Measurements from ENCODE around the gene KATNA1. TPM values are rescaled to one million over a fixed set of nuclear protein-coding genes. Genes with fewer than 3 reads are reported as not detected.

KATNA1 gene
- total RNA-seq (10 to 100 TPM in 4 of 5 donors, 1 to 10 TPM in 1; 8.1 to 29.8 (median 26.8) TPM), polyA plus RNA-seq (10 to 100 TPM in 2 of 3 donors, 1 to 10 TPM in 1; 9.2 to 20.2 (median 10.4) TPM)
- long read RNA-seq, donor 1, transcript KATNA1-202 (10 exons, 1,684 nt) = major isoform, 7 of 7 reads
- long read RNA-seq, donor 1, partial matches to known transcripts = 0 of 7 reads
- long read RNA-seq, donor 1, other reads (novel, unspliced or antisense) = 0 of 7 reads
- long read RNA-seq, donor 2, partial matches to known transcripts = 0 of 7 reads
- long read RNA-seq, donor 2, other reads (novel, unspliced or antisense) = 0 of 7 reads
- long read RNA-seq, donor 3, partial matches to known transcripts = 9 of 12 reads
- long read RNA-seq, donor 3, other reads (novel, unspliced or antisense) = 0 of 12 reads
- long read RNA-seq, donor 4 = 0 reads
- long read RNA-seq, donor 5, partial matches to known transcripts = 0 of 4 reads
- long read RNA-seq, donor 5, other reads (novel, unspliced or antisense) = 0 of 4 reads
- long read RNA-seq, donor 6, transcript KATNA1-203 (11 exons, 1,984 nt) = major isoform, 7 of 14 reads
- long read RNA-seq, donor 6, transcript KATNA1-202 (10 exons, 1,684 nt) = major isoform, 7 of 14 reads
- long read RNA-seq, donor 6, partial matches to known transcripts = 0 of 14 reads
- long read RNA-seq, donor 6, other reads (novel, unspliced or antisense) = 0 of 14 reads
- long read RNA-seq, donor 7, partial matches to known transcripts = 0 of 2 reads
- long read RNA-seq, donor 7, other reads (novel, unspliced or antisense) = 0 of 2 reads
- long read RNA-seq, donor 8, partial matches to known transcripts = 0 of 4 reads
- long read RNA-seq, donor 8, other reads (novel, unspliced or antisense) = 0 of 4 reads
- long read RNA-seq, donor 9, transcript KATNA1-203 (11 exons, 1,984 nt) = major isoform, 5 of 10 reads
- long read RNA-seq, donor 9, partial matches to known transcripts = 5 of 10 reads
- long read RNA-seq, donor 9, other reads (novel, unspliced or antisense) = 0 of 10 reads
- long read RNA-seq, donor 10, partial matches to known transcripts = 0 of 3 reads
- long read RNA-seq, donor 10, other reads (novel, unspliced or antisense) = 0 of 3 reads

DNA sequence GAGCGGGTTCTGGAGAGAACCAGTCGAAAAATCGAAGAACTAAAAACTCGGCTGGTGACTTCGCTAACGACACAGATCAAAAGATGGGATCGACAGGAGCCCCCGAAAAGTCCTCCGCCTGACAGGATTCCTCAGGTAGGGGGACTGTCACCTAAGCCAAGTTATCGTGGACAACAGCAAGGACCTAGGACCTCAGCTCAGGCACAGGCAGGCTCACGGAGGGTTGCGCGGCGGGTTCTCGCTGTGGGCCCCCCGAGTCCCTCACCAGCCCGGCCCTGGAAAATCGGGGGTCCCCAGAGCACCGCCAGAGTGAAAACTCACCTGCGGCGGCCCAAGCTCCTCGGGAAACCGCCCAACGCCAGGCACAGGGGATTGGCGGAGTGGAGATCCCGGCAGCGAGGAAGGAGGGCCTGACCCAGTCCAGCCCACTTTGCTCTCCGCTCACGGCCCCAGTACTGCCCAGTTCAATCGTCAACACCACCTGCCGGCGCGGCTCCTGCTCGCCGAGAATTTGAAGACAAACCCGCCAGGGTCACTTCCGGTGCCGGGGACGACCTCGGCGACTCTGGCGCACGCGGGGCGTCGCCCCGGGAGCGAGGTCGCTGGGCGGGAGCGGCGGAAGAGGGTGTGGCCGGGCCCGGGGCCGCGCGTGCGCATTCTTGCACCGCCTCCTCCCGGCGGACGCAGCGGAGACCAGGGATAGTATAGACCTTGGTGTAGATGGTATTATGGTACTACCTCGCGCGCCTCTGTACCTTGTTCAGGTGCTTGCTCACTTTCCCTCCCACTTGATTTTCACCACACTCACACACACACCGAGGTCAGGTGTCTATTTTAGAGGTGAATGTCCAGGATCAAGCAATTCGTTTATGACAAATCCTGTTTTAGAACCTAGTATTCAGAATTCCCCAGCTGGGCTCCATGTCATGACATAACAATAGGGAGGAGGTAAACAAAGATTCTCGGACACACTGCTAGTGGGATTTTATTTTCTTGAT lies at the start of gene KATNA1:
TSS of gene KATNA1 (minus strand) at position 567 of the 998 bp plus-strand sequence. CDS start 10,167 bp downstream, outside the sequence.
- H3K27me3 ChIP-seq = no peaks in the 10 kb centered on the region
- H3K9me3 ChIP-seq = no peaks in the 10 kb centered on the region
- TF ChIP-seq EP300 (IDR thresholded peaks at IDR 0.05) = no peak
- peak in 1 of 4 donors; percentile 49 for TF ChIP-seq POLR2A (IDR thresholded peaks at IDR 0.05)
- TF ChIP-seq POLR2AphosphoS5 (IDR thresholded peaks at IDR 0.05) = peak; percentile 81 to 96 (median 95)
- H3K4me1 ChIP-seq = peaks cover 8 to 28% (median 21%) of the 10 kb centered on the region in 4 donors
- DNase-seq = peak; percentile 91 to 95
- H3K4me3 ChIP-seq = peak within 1 kb of the TSS; percentile 62 to 94 (median 84)
- 0 to 1% (median 1%) methylated on average over 30 to 69 of the region's 69 CpGs for WGBS, 5 donors
- H3K36me3 ChIP-seq = no peaks in the 10 kb centered on the region
- intact Hi-C loops (cut with DNase I; ENCODE audit: low total_unique reads) = no loop called here
- peak within 1 kb of the TSS; percentile 80 to 92 (median 91) for H3K27ac ChIP-seq

DNA sequence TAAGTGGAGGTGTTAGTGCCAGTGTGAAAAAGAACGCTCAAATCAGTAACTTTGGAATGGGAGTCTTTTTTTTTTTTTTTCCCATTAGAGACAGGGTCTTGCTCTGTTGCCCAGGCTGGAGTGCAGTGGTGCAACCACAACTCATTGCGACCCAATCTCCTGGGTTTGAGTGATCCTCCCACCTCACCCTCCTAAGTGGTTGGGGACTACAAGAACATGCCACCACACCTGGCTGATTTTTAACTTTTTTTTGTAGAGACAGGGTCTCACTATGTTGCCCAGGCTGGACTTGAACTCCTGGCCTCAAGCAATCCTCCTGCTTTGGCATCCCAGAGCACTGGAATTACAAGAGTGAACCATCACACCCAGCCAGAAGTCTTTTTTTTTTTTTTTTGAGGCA lies 49.7 kb upstream of the KATNA1 start:
- WGBS, 5 donors = 95 to 99% (median 97%) methylated on average over 2 of the region's 2 CpGs
- Histone ChIP-seq H3K27me3 (no peaks in the 10 kb centered on the region), H3K4me3 (no peak overlapping the region), H3K36me3 (peaks cover 6 to 56% (median 51%) of the 10 kb centered on the region in 4 donors), H3K4me1 (peaks cover 0 to 50% (median 25%) of the 10 kb centered on the region in 4 donors), H3K9me3 (no peaks in the 10 kb centered on the region), H3K27ac (no peak overlapping the region)
- no peak for DNase-seq
- TF ChIP-seq, protein P1, sequence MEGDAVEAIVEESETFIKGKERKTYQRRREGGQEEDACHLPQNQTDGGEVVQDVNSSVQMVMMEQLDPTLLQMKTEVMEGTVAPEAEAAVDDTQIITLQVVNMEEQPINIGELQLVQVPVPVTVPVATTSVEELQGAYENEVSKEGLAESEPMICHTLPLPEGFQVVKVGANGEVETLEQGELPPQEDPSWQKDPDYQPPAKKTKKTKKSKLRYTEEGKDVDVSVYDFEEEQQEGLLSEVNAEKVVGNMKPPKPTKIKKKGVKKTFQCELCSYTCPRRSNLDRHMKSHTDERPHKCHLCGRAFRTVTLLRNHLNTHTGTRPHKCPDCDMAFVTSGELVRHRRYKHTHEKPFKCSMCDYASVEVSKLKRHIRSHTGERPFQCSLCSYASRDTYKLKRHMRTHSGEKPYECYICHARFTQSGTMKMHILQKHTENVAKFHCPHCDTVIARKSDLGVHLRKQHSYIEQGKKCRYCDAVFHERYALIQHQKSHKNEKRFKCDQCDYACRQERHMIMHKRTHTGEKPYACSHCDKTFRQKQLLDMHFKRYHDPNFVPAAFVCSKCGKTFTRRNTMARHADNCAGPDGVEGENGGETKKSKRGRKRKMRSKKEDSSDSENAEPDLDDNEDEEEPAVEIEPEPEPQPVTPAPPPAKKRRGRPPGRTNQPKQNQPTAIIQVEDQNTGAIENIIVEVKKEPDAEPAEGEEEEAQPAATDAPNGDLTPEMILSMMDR (IDR thresholded peaks at IDR 0.05) = no peak
- TF ChIP-seq EP300 (IDR thresholded peaks at IDR 0.05) = no peak
- TF ChIP-seq POLR2A (IDR thresholded peaks at IDR 0.05) = no peak
- no peak for TF ChIP-seq POLR2AphosphoS5 (IDR thresholded peaks at IDR 0.05)
- intact Hi-C loops (cut with DNase I; ENCODE audit: low total_unique reads) = no loop called here

DNA sequence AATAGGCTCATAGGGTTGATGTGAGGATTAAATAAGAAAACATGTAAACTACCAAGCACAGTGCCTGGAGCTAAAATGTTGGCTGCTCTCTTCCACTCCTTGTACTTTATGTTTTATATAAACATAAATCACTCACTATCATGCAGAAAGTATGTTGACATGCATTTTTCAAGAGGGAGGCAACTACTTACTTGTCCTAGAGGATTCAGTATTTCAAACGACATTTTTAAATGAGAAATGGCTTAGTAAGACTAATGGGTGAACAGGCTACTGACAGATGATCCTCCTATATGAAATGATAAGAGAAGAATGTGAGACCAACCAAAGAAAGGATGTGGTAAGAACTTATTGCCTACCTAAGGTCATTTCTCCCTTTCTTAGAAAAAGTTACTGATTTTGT lies 48.4 kb upstream of the KATNA1 start:
- intact Hi-C loops (cut with DNase I; ENCODE audit: low total_unique reads) = no loop called here
- Histone ChIP-seq H3K27ac (no peak overlapping the region), H3K4me3 (no peak overlapping the region), H3K9me3 (no peaks in the 10 kb centered on the region), H3K4me1 (peaks cover 0 to 45% (median 20%) of the 10 kb centered on the region in 4 donors), H3K36me3 (peaks cover 6 to 68% (median 63%) of the 10 kb centered on the region in 4 donors), H3K27me3 (no peaks in the 10 kb centered on the region)
- DNase-seq = no peak
- WGBS, 5 donors = 30 to 43% (median 36%) methylated on average over 1 of the region's 1 CpG
- TF ChIP-seq EP300 (IDR thresholded peaks at IDR 0.05) = no peak
- TF ChIP-seq POLR2AphosphoS5 (IDR thresholded peaks at IDR 0.05) = no peak
- TF ChIP-seq POLR2A (IDR thresholded peaks at IDR 0.05) = no peak
- TF ChIP-seq, protein P1 (IDR thresholded peaks at IDR 0.05) = no peak

DNA sequence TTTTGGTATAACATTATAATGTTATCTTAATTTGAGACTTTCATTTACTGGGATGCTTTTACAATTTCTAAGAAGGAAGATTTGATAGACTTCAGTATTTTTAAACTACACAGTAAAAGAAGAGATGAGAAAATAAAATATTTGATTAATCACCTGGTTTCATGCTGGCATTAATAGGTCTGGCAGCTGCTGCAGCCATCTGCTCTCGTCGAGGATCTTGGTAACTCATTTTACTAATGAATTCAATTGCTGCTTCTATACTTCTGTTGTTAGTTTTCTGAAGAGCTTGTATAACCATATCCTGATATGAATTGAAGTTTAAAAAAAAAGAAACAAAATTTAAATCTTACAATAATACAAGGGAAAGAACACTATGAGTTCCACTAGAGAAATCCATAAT lies 46.4 kb upstream of the KATNA1 start:
- intact Hi-C loops (cut with DNase I; ENCODE audit: low total_unique reads) = no loop called here
- H3K36me3 ChIP-seq = peaks cover 4 to 72% (median 66%) of the 10 kb centered on the region in 4 donors
- 80 to 89% (median 83%) methylated on average over 2 of the region's 2 CpGs for WGBS, 5 donors
- H3K4me1 ChIP-seq = peaks cover 0 to 28% (median 12%) of the 10 kb centered on the region in 4 donors
- H3K27me3 ChIP-seq = no peaks in the 10 kb centered on the region
- no peaks in the 10 kb centered on the region for H3K9me3 ChIP-seq
- H3K27ac ChIP-seq = no peak overlapping the region
- TF ChIP-seq POLR2AphosphoS5 (IDR thresholded peaks at IDR 0.05) = no peak
- TF ChIP-seq EP300 (IDR thresholded peaks at IDR 0.05) = no peak
- H3K4me3 ChIP-seq = no peak overlapping the region
- DNase-seq = peak in 1 of 2 donors; percentile 28
